ENCODE results near the gene CHSY3.
"Not testable (repeated sequence)": the region's sequence is repeated elsewhere in the genome, so short reads cannot be mapped to it uniquely, and the experiment has no call there.

CHSY3 gene

DNA sequence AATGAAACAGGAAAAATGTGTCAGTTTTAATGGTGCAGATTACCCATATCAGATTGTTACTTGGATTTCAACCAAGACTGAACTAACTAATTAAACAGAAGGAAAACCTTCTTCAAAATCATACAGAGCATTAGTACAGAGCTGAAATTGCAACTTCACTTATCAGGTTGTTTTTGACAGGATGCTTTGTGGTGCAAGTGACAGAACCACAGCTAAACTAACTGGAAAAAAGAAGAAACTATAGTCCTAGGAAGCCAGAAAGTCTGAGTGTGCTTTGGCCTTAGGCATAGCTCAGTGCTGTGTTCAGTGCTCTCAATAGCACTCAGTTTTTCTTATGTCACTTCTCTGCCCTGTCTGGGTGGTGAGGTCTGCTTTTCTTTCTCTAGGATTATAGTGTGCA is 267.4 kb downstream of the CHSY3 start:
- no peak for DNase-seq

DNA sequence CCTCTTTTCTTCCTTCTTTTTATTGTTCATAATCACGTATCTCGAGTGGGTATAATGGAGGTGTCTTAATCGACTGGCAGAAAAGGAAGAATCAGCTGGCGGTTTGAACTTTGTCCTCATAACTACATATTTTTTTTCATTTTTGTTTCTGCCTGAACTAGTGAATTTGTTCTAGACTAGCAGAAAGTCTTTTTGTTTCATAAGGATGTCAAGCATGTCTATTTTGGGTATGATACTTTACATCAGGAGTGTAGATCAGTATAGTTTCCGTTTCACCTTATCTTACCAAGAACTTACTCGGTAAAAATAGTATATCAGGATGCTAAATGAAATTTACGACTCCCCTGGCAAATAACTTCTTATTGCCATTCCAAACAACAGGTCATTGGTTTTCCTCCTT is 278.9 kb downstream of the CHSY3 start:
- DNase-seq: no peak

DNA sequence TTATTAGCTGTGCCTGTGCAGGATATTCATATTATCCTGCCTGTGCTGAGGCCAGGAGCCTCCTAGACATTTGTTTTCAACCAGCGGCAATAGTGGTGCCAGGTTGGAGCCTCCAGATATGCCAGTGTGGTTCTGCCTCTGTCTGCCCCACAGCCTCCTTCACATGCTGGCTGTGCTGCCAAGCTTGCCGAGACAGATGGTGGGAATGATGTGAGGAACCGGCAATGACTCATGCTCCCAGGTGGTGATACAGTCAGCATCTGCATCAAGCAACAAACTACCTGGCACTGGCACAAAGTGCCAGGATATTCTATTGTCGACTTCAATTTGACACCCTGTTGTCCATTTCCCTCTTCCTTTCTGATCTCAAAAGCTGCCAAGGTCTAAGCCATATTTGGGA is 285.7 kb downstream of the CHSY3 start:
- no peak for DNase-seq

DNA sequence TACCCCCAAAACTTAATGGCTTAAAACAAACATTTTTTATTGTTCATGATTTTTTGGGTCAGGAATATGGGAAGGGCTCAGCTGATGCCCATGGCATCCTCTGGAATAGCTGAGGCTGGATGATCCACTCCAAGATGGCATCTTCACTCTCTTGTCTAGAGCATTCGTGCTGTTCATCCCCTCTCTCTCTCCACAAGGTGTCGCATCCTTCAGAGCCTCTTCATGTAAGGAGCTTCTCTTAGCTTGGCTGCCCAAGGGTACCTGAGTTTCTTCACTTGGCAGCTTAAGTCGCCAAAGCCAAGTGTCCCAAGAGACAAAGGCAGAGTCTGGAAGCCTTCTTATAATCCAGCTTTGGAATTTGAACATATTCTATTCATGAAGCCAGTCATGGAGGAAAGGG is 294.7 kb downstream of the CHSY3 start:
- DNase-seq: no peak

DNA sequence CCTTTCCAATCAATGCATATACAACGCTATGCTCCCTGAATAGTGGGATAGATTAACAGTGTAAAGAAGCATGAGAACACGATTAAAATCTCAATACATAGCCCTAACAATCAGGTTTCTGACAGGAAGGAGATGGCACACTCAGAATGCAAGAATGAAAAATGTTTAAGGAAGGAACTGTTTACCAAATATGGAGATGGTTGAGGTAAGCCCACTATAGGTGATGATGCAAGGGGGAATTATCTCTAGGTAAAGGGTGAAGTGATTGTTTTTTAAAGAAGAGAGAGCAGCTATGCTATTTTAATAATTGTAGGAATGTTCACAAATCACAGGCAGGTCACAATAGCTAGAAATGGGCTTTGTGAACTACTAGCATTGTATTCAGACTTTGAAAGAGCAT is 302.4 kb downstream of the CHSY3 start:
- DNase-seq: no peak

DNA sequence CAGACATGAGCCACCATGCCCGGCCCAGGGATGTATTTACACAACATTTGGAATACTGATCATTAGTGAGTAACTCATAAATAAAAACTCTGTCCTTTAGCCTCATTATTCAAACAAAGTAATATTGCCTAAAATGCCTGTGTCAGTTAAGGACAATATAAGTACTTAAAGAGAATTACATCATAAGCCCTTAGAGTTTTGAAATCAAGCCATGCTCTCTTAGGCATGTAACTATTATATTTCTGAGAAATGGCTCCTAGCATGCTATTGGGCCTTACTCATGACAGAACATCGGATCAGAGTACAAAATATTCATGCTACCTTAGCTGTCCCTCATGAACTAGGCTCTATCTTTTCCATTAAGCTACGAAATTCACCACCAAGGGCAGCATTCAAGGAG is 309.3 kb downstream of the CHSY3 start:
- DNase-seq: no peak

DNA sequence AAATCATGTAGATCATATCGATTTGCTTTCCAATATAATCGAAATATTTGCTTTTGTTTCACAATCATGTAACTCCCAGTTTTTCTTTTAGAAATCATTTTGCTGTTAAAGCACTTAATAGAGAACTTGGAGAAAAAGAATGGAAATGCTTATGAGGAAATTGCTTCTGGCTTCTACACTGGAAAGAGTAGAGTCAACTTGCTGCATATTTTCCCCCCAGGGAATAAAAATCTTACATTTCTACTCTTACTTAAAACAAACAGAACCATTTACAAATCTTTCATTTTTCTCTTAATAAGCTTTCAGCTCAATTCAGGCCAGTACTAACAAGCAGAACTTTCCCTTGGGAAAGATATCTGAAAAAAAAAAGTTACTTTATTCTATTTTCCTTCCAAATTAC is 312.0 kb downstream of the CHSY3 start:
- DNase-seq: no peak

DNA sequence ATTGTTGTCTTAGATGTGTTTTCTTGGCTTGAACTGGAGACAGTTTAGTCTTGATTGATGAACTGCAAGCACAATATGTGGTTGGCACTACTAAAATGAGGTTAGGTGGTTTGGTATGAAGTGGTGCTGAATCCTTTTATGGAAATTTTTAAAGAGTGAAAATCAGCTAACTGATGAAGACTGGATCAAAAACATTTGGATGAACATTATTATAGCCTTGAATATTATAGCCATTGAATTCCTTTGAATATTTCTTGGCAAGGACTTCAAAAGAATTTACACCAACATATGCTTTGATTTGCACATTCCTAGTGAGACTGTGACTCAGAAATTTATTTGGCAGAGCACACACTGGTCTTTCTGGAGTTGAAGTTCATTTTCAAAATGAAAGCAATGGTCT is 318.3 kb downstream of the CHSY3 start:
- DNase-seq: no peak

DNA sequence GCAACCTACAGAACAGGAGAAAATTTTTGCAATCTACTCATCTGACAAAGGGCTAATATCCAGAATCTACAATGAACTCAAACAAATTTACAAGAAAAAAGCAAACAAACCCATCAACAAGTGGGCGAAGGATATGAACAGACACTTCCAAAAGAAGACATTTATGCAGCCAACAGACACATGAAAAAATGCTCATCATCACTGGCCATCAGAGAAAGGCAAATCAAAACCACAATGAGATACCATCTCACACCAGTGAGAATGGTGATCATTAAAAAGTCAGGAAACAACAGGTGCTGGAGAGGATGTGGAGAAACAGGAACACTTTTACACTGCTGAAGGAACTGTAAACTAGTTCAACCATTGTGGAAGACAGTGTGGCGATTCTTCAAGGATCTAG is 322.3 kb downstream of the CHSY3 start:
- DNase-seq: not testable (repeated sequence)

DNA sequence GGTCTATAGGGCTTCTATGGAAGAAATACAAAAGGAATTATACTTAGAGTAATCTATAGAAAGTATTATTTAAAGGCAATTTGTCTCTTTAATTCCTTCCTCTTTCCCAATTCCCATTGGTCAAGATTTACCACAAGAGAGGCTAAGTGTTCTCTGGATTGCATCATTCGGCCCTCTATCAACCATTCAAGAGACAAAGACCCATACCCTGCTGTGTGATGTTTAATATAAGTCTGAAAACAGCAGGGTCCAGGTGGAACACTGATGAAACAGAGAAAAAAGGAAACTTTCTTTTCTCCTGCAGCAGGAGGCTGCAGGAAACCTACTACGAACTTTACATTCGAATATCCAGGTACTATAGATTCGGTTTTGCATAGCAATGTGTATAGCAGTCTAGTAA is 323.4 kb downstream of the CHSY3 start:
- DNase-seq: no peak

DNA sequence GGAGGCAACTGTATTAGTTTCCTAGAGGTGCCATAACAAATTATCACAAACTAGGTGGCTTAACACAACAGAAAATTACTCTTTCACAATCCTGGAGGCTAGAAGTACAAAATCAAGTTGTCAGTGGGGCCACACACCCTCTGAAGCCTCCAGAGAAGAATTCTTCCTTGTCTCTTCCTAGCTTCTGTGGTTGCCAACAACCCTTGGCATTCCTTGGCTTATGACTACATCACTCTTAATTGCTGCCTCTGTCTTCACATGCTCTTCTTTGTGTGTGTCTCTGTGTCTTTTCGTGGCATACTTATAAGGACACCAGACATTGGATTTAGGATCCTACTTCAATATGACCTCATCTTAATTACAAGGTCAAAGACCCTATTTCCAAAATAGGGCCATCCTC is 327.5 kb downstream of the CHSY3 start:
- no peak for DNase-seq

DNA sequence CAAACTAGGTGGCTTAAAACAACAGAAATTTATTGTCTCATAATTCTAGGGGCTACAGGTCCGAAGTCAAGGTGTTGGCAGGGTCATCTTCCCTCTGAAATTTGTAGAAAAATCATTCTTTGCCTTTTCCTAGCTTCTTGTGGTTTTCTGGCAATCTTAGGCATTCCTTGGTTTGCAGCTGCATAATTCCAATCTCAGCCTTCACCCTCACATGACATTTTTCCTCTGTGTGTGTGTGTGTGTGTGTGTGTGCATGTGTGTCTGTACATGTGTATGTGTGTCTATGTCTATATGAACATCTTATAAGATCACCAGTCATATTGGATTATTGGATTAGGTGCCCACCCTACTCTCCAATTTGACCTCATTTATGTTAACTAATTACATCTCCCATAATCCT is 330.6 kb downstream of the CHSY3 start:
- no peak for DNase-seq

All from stimulated activated CD4-positive, alpha-beta T cell treated with anti-CD3 and anti-CD28 coated beads, Interleukin-12 subunit alpha, Interleukin-12 subunit beta, amount 100 ng/mL, for 4 hours (primary cell).